ENCODE results near the gene CITED2. TPM values are rescaled to one million over a fixed set of nuclear protein-coding genes. Genes with fewer than 3 reads are reported as not detected.

Gene CITED2
- total RNA-seq, 2 donors from 2014 or later: 85.4 to 132 TPM

DNA sequence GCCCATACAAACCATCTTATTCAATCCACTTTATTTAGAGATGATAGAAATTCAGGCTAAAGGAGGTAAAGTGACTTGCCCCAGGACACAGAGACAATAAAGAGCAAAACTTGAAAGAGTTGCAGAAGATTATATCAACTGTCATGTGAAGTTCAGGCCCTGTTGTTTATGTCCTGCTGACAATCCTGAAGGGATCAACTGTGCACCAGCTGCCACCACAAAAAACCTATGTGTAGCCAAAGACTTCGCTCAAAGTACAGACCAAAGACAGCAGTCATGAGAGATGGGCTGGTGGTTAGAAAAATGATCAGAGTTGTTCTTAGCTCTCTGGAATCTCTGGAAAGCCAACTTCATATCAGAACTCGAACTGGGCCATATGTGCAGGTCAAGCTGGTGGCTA, 16.0 kb upstream of the CITED2 start:
- no peak for DNase-seq (ENCODE audit: low spot score)
- intact Hi-C loops (cut with DNase I): no loop called here

DNA sequence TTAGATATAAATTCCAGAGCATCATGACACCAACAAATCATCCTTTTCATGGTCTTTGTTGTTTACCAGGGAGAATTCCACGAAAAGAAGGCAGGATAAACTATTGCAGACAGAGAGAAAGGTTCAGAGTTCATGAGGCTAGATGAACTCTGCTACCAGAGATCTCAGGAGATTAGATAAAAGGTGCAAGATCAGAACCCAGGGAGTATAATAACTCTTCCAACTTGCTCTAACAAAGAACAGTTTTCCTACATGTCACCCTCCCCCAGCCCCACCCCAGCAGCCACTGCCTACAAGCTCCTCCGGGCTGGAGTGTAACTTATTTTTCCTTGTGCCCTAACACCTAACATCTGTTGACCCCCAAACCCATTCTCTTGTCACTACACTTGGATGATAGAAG, 13.9 kb upstream of the CITED2 start:
- DNase-seq (ENCODE audit: low spot score): no peak
- intact Hi-C loops (cut with DNase I): no loop called here

DNA sequence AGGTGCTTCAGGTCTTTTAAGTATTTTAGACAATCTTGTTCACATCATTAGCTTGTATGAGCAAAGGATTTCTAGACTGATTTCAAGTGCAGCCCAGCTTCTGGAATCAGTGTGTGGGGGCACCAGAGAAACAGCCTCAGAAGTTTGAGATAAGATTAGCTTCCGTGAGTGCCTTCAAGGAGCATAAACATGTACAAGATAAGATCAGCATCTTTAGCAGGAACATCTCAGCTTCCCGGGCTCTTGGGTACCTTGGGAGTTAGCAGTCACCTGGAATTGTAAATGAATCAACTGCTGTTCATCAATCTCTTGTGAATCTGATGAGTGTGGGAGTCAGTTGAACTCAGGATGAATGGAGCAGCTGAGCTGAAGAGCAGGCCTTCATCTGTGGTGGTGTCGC, 12.0 kb upstream of the CITED2 start:
- no peak for DNase-seq (ENCODE audit: low spot score)
- intact Hi-C loops (cut with DNase I): no loop called here

DNA sequence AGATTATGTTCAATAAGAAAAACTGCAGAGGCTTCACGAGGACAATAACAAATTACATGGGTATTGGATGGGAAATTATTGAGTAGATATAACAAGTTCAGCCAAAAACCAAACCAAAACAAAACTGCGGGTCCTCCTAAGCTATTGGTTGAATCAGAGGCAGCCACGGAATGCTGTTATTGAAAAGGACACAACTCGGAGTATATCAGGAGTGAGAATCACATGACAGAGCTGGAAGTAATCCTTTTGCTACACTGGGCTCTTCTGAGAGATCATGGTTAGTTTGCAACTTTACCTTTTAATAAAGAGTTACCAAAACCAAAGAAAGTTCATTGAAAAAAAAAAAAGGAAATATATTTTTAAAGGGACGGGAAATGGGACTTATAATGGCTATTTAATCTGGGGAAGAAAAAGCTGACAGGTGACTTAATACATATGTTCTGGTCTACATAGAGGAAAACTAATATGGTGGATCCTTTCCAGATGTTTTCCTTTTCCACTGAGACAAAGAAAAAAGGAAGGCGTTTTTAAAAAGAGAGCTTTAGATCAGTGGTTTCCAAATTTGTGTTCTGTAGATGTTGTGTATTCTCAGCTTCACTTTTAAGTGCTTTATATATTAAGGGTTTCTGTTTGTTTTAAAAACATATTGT, 6.9 kb upstream of the CITED2 start:
- DNase-seq (ENCODE audit: low spot score): no peak
- intact Hi-C loops (cut with DNase I): no loop called here

- DNase-seq (ENCODE audit: low spot score): no peak
- intact Hi-C loops (cut with DNase I): no loop called here
Measured at GRCh38 chr6:139380611-139381010, 6.2 kb upstream of the CITED2 start.

DNA sequence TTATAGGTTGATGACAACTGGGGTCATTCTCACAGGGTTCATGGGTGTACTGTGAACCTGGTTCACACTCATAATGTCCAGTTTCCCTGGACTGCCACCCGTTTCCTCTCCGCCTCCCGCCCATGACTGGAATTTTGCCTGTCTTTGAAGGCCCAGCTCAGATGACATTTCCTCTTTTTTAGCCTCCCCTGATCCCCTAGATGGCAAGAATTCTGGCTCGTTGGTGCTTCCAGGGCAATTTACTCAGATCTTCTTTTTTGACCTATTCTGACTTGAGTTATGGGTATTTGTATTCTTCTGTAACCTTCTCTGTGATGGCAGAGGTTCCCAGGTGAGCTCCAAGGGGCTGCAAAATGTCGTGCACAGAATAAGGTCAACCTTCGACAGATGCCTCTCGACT, 5.7 kb upstream of the CITED2 start:
- DNase-seq (ENCODE audit: low spot score): no peak
- intact Hi-C loops (cut with DNase I): no loop called here

GRCh38 chr6:139378882-139379341, 4.5 kb upstream of the CITED2 start:
- intact Hi-C loops (cut with DNase I): loop anchor here (5.0 to 10.0 kb wide), 2 partner anchors 218 to 696 kb away; no protein-coding TSS in a partner anchor
- no peak for DNase-seq (ENCODE audit: low spot score)

DNA sequence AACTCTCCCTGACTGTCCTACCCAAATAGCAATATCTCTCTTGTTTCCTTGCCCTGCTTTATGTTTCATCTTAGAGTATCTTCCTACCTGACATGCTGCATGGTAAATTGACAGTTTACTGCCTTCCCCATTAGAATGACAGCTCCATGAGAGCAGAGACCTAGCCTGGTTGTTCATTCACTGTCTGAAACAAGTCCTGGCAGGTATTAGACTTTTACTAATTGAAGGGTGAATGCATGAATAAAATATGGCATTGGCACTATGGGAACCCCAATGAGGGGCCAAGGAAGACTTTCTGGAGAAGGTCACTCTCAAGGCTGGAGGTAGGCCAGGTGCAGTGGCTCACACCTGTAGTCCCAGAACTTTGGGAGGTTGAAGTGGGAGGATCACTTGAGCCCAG, 3.8 kb upstream of the CITED2 start:
- intact Hi-C loops (cut with DNase I): loop anchor here (5.0 to 10.0 kb wide), 2 partner anchors 219 to 697 kb away; no protein-coding TSS in a partner anchor
- no peak for DNase-seq (ENCODE audit: low spot score)

DNA sequence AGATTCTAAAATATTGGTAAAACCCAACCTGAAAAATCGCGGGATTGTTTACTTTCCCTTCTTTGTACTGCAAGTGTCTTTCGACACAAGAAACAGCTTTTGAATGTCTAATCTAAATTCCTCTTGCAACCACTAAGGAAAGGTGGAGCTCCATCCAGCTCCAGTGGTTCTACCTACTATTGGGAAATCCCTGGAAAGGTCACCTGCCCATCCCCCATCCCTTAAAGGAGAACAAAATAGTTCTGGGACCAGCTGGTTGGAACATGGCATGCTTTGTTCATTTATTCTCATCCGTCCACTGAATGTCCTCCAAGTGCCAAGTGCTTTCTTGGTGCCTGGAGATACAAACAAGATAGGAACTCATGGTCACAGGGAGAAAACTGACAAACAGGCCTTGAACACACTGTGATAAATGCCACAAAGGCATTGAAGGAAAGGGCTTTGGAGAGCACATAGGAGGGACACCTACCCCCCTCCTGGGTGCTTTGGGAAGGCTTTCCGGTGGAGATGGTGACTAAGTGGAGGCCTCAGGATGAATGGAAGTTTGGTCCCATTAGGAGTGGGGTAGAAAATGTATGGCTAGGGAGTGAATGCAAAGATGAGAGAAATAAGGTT, 2.3 kb upstream of the CITED2 start:
- intact Hi-C loops (cut with DNase I): loop anchor here (5.0 to 10.0 kb wide), 2 partner anchors 221 to 698 kb away; no protein-coding TSS in a partner anchor
- DNase-seq (ENCODE audit: low spot score): no peak

DNA sequence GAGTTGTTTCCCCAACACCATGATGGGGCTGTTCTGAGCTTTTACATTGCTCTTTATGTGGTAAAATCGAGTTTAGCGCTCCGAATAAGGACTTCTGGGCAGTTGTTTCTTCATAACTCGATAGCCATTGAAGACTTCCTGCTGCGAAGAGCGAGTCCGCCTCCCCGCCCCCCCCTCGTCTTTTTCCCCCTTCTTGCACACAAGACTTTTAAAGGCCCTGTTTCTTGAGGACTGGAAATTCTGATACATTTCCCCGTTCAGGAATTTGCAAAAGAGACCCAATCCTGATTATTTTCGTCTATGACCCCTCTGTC, 1.5 kb upstream of the CITED2 start:
- intact Hi-C loops (cut with DNase I): loop anchor here (5.0 to 10.0 kb wide), 2 partner anchors 221 to 699 kb away; no protein-coding TSS in a partner anchor
- no peak for DNase-seq (ENCODE audit: low spot score)

GRCh38 chr6:139375226-139376016, 973 bp upstream of the CITED2 start:
- peak; percentile 95 for DNase-seq (ENCODE audit: low spot score)
- intact Hi-C loops (cut with DNase I): loop anchor here (5.0 to 10.0 kb wide), 2 partner anchors 222 to 699 kb away; no protein-coding TSS in a partner anchor

- peak; percentile 80 for DNase-seq (ENCODE audit: low spot score)
- intact Hi-C loops (cut with DNase I): loop anchor here (5.0 to 10.0 kb wide), 2 partner anchors 598 to 701 kb away; no protein-coding TSS in a partner anchor
Measured at GRCh38 chr6:139373928-139374356, 506 bp downstream of the CITED2 start.

GRCh38 chr6:139373154-139373927, 1.1 kb downstream of the CITED2 start:
- DNase-seq (ENCODE audit: low spot score): peak; percentile 93

DNA sequence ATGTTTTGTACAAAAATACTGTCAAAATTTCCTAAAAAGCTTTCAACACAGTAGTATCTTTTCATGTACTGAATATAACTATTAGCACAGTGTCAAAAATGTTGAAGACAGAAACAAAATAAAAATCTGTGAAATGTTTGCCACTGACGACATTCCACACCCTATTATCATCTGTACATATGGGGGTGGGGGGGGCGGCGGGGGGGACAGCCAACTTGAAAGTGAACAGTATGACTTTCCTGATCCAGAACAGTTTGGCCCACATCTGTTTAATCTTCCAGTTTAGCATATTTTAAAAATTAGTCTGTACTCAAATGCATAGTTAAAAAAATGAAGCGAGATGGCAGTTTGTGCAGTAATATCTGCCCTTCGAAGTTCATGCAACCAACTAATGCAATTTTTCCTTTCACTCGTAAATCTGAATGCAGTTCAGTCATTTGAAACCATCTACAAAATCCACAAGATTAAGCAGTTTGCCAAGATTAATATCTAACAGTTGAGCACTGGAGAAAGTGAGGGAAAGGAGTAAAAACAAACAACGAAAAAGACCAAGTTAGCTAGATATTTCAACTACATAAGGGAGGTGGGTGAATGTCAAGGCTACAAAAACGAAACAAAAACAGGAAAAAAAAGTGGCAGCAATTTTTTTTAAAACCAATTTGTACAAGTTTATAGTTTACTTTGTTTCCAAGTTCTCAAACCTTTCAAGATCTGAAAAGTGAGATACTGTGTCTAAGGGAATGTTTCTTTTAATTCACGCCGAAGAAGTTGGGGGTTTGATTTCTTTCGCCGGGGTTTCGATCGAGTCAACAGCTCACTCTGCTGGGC, 1.9 kb downstream of the CITED2 start:
- DNase-seq (ENCODE audit: low spot score): no peak
- intact Hi-C loops (cut with DNase I): loop anchor here (5.0 to 10.0 kb wide), 2 partner anchors 600 to 702 kb away; no protein-coding TSS in a partner anchor

More at GRCh38 chr6:139373154-139373927, 1.1 kb downstream of the CITED2 start:
- intact Hi-C loops (cut with DNase I): loop anchor here (5.0 to 10.0 kb wide), 2 partner anchors 599 to 701 kb away; no protein-coding TSS in a partner anchor

DNA sequence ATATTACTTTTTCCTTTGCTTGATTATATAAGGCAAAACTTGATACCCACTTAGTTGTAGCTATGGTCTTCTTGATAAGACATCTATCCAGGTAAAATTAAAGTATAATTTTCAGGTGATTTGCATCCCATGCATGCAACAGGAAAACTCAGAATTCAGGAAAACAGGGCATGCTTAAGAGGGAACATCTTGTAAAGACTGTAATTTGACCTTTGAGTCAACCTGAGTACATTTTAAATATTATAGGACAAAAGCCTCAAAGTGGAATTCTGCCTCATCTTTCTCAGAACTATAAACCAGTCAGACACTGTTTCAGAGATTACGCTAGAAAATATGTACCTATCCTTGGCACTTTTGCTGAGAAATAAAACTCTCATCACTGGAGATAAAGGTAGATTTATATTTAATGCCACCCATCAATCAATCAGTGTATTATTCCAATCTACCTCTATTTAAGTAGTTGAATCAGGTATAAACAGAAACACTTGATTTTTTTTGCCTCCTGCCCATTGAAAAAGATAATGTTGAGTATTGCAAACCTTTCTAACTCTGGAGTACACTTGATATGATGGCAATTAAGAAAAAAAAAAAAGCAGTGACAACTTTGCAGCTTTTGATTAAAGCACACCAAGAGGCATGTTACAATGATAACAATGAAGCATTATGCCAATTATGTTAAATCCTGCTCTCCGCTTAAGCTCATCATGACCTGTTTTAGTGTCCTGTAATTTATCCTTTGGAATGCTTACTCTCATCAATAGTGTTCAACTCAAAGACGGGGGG, 2.8 kb downstream of the CITED2 start:
- intact Hi-C loops (cut with DNase I): loop anchor here (5.0 to 10.0 kb wide), 2 partner anchors 601 to 703 kb away; no protein-coding TSS in a partner anchor
- no peak for DNase-seq (ENCODE audit: low spot score)

DNA sequence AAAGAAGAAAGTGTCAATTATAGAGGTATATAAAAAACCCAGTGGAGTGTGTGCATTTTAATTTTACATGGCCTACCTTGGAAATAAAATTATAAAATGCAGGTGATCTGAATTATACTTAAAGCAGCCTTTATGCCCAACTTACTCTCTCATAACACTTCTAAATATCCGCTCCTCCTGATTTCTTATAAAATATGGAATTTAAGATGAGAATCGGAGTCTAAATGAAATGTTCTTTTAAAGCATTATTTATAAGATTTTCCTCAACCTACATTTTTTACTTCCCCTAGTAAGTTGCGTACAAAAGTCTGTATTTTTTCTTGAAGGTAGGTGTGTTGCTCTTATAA, 3.5 kb downstream of the CITED2 start:
- DNase-seq (ENCODE audit: low spot score): no peak
- intact Hi-C loops (cut with DNase I): loop anchor here (5.0 to 10.0 kb wide), 2 partner anchors 601 to 704 kb away; no protein-coding TSS in a partner anchor

DNA sequence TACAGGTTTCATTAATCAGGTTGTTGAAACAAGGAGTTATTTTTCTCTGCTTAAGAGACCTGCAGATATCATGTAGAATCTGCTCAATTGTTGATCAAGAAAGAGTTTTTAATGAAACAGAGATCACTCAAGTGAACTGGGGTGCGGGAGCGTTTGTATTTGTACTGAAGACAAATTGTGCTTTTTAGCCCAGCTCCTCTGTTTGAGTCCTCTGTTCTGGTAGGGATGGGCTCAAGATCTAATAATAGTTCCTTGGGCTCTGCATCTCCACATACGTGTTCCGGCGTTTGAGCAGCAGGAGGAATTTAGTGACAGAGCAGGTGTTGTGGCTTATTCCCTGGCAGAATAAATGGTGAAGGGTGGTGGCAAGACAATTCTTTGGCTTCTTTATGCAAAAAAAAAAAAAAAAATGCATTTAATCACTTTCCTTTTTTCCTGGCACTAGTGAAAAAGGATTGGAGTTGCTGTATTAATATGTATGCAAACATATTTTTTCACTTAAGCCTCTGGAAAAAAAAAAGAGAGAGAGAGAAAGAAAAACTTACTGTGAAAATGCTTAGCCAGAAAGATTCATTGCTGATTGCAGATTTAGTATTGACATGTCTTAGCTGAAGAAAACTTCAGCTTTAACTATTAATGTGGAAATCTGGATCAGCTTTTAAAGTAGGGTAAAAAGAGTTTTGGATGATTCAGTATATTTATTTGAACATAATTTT, 4.0 kb downstream of the CITED2 start:
- no peak for DNase-seq (ENCODE audit: low spot score)
- intact Hi-C loops (cut with DNase I): loop anchor here (5.0 to 10.0 kb wide), 2 partner anchors 602 to 704 kb away; no protein-coding TSS in a partner anchor

Data from posterior vena cava (tissue), 2 donors.